GM03348 (cell line): ENCODE results near the gene PRR5L.
"Not testable (repeated sequence)": the region's sequence is repeated elsewhere in the genome, so short reads cannot be mapped to it uniquely, and the experiment has no call there.

Source experiments
- DNase-seq: peaks from one replicate; pipeline ENCODE4 v3.0.0; 2012; ENCODE audit warnings: low spot score

PRR5L gene

DNA sequence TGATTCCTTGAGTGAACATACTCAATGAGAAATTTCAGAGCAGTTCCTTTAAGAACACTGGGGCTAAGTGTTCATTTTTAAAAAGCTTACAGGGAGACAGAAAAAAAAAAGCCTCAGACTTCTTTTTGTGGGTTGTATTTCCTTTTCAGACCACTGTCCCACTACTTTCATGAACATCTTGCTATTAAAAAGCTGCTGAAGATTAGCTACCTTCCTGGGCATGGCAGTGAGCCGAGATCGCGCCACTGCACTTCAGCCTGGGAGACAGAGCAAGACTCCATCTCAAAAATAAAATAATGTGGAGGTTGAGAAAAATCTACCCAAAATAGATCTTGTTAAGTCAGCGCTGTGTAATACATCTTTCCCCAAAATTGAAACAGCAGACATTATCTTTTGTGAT lies 203.2 kb downstream of the PRR5L start:
- DNase-seq, result no peak

DNA sequence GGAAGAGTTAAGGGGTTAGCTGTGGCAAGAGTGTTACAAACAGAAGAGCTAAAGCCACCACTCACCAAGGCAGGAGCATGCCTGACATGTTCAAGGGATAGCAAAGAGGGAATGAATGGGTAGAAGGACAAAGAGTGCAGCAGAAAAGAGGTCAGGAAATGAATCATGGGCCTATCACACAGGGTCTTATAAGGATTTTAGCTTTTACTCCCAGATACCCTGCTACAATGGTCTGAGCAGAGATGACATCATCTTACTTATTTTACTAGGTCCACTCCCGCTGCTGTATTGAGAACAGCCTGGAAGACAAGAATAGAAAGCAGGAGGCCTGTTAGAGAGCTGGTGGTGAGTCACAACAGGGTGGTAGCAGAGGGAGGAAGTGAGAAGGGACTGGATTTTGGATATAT lies 204.2 kb downstream of the PRR5L start:
- peak; percentile 77 for DNase-seq

DNA sequence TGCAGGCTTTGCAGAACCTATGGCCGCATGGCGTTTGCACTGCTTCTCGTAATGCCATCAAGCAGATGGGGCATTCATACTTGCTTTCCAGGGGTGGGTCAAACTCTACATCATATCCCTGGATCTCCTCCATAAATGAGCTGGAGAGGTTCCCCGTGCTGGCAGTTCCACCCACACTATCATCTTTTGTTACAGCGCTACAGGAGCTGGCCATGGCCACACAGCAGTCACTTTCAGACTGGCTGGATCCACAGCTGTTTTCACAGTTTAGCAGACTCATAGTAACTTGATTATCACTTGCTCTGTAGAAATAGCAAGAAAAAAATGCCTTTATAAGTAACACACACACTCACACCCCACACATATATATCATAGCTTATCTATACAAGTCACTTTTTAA lies 205.1 kb downstream of the PRR5L start:
- DNase-seq, result no peak

DNA sequence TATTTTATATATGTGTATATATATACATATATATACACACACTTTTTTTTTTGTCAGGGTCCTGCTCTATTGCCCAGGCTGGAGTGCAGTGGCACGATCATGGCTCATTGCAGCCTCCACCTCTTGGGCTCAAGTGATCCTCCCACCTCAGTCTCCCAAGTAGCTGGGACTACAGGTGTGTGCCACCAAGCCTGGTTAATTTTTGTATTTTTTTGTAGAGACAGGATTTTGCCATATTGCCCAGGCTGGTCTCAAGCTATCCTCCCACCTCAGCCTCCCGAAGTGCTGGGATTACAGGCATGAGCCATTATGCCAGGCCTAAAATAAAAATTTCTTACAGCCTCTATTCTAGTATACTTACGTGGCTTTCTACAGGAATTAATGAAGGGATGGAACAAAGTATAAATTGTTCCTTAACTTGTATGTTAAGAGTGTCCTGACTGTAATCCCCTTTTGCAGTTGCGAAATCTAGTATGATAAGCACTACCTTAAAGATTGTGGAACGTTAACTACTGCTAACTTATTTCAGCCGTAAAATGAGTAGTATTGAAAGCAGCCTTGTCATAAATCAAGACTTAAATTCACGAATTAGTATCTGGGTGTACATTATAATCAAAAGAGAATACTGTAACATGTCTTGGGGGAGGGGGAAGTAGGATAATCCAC lies 211.9 kb downstream of the PRR5L start:
- DNase-seq, result no peak

DNA sequence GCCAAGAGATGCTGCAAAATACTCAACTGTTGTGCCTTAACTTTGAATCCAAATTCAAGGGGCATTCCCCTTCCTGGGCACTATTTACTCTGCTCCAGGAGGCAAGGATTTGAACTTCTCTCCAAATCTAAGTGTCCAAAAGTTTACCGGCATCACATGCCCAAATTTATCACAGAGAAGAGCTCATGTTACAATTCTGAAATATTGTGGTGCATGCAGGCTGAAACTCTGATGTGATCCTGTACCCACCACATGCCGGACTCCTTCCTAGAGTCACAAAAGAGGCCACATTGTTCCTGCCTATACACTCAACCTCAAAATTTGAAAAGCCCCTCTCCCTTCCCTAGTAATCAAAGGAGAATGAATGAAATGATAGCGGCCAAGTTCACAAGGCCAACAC lies 212.7 kb downstream of the PRR5L start:
- DNase-seq, result no peak

DNA sequence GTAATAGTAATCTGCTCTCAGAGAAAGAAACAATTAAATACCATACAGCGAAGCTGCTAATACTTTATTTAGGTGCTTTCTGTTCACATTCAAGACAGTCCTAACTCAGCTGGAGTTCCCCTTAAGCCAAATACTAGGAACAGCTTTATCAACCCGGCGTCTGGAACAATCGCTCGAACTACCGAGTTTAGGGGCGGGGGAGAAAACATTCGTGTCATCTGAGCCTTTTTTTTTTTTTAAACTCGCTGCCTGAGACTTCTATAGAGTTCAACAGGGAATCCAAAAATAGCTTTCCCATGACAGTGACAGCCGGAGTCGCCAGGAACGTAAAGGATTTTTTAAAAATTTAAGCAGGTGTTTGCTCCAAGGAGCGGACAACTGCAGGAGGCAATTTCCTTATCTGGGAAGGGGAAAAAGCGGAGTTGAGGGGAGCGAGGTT lies 213.1 kb downstream of the PRR5L start:
- peak; percentile 15 for DNase-seq

DNA sequence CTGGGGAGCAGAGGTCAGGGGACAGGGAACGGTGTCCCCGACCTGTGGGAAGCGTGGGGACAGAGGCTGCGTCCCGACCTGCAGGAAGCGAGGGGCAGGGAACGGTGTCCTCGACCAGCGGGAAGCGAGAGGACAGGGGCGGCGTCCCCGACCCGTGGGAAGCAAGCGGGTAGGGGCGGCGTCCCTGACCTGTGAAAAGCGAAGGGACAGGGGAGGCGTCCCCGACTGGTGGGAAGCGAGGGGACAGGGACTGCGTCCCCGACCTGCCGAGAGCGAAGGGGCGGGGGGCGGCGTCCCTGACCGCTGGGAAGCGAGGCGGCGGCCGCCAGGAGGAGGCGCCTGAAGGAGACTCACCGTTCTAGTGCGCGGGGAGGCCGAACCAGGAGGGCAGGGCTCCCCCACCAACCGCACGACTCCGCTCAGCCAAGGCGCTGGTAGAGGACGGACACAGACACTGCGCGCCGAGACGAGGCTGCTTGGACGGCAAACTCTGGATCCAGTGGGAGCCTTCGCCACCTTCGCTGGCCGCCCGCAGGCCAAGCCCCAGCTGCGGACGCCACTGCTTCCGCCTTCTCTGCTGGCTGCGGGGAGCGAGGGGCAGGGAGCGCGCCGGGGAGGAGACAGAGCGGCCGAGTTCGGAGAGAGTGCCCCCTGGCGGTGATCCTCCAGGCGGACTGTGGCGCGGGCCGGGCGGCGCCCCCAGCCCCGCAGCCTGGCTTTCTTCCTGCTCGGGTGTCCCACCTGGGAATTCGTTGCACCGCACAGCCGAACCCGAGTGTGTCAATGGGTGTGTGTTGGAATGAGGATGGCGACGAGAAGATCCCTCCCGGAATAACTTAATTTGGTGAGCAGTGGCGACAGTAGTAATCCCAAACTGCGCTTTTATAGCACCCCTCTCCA lies 213.9 kb downstream of the PRR5L start, which contains the start of gene TRAF6:
TRAF6 (minus strand) TSS at position 579 of the 900 bp plus-strand sequence. CDS start 8,757 bp downstream, outside the sequence.
- peak; percentile 94 for DNase-seq

DNA sequence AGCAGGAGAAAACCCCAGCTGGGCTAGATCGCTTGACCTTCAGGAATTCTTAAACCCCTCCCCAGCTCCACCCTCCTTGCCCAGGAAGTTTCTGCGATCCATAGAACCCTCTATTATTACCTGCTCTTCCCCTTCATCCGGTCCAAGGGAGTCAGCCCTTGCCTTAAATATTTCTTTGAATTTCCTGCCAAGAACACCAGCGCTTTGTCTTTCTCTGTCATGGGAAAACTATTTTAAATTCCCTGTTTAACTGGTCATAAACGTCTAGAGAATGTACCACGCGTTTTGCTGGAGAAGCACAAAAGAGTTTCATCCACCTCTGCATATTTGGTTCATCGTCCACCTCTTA lies 214.5 kb downstream of the PRR5L start:
- DNase-seq, result peak; percentile 29

DNA sequence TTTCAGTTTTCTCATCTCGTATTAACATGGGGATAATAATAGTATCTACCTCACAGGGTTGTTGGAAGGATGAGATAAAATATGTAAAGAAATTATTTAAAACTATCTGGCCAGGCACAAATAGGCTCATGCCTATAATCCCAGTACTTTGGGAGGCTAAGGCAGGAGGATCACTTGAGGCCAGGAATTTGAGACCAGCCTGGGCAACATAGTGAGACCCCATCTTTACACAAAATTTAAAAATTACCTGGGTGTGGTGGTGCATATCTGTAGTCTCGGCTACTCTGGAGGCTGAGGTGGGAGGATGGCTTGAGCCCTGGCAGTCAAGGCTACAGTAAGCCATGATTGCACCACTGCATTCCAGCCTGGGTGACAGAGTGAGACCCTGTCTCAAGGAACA lies 215.0 kb downstream of the PRR5L start:
- DNase-seq, result not testable (repeated sequence)

DNA sequence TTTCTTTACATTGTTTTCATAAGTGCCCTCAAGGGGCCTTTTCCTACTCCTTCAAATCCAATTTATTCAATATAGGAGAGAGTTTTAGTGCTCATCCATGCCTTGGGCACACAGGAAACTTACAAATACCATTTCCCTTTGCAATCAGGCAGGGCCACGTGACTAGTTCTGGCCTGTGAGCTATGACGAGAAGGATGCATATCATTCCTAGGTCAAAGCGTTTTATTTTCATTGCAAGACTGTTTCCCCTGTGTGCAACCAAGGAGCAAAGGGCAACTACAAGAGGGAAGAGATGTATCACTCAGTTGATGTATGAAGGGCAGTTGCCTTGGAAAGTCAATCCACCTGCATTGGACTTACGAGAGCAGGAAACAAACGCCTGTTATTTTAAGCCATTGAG lies 215.9 kb downstream of the PRR5L start:
- no peak for DNase-seq

DNA sequence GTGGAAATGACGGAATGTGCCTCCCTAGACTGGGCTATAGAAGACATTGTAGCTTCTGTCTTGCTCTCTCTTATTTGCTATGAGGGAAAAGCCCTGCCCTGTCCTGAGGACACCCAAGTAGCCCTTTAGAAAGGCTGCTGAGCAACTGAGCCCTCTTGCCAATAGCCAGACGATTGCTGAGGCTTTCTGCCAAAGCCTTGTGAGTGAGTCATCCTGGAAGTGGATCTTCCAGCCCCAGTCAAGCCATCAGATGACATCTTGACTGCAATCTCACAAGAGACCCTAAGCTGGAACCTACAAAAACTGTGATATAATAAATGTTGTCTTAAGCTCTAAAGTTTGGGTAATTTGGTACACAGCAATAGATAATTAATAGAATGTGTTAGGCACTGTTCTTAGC lies 217.9 kb downstream of the PRR5L start:
- DNase-seq, result no peak
